ENCODE results near the gene MYOM3.

MYOM3 gene

DNA sequence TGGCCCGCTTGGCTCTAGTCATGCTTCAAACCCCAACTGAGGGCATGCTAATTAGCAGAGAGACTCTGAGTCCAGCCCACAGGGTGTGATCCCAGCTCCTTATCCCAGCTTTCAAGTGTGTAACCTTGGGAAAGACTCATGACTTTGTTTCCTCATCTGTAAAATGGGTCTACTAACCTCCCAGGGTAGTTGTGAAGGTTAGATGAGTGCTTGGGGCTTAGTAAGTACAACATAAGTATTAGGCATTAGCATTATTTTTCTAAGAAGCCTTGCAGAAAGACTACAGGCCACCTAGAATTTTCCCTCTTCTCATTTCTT, 2.8 kb downstream of the MYOM3 start:
- H3K4me3 ChIP-seq (ENCODE audit: low read depth, low read length) = no peak overlapping the region
- DNase-seq (ENCODE audit: low read depth) = no peak
- no peak for TF ChIP-seq CTCF (conservative IDR thresholded peaks at IDR 0.05; ENCODE audit: low read depth, low read length)

GRCh38 chr1:24108334-24109165, 3.4 kb downstream of the MYOM3 start:
- no peak for TF ChIP-seq CTCF (conservative IDR thresholded peaks at IDR 0.05; ENCODE audit: low read depth, low read length)
- no peak overlapping the region for H3K4me3 ChIP-seq (ENCODE audit: low read depth, low read length)
- DNase-seq (ENCODE audit: low read depth) = peak; percentile 79

GRCh38 chr1:24107462-24108138, 4.3 kb downstream of the MYOM3 start:
- H3K4me3 ChIP-seq (ENCODE audit: low read depth, low read length) = no peak overlapping the region
- no peak for TF ChIP-seq CTCF (conservative IDR thresholded peaks at IDR 0.05; ENCODE audit: low read depth, low read length)
- peak; percentile 84 for DNase-seq (ENCODE audit: low read depth)

DNA sequence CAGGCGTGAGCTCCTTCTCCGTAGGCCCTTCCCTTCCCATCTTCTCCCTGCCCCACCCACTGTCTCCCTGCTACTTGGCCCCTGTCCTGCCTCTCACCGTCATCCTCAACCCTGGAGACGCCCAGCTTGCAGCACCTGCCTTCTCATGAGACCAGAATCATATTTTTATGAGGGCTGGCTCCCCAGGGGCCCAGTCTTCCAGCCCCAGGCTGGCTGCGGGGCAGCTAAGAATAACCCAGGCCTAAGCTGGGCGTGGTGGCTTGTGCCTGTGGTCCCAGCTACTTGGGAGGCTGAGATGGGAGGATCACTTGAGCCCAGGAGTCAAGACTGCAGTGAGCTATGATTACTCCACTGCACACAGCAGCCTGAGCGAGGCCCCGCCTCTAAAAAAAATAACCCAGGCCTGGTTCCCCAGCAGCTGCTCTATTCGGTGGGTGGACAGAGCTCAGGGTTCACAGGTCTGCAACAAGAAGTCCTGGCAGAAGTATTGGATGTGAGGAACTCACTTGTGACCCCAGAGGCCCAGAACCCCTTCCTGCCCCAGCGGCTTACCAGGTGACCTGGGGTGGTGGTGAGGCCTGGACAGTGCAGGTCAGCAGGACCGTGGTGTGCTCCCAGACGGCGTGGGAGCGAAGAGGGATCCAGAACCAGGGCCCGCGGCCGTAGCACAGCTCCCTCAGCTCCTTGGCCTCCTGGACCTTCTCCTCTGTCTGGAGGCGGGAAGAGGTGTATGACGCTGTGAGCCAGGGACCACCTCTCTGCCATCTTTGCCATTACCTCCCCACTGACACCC, 6.4 kb downstream of the MYOM3 start:
- no peak overlapping the region for H3K4me3 ChIP-seq (ENCODE audit: low read depth, low read length)
- TF ChIP-seq CTCF (conservative IDR thresholded peaks at IDR 0.05; ENCODE audit: low read depth, low read length) = no peak
- DNase-seq (ENCODE audit: low read depth) = no peak

- DNase-seq (ENCODE audit: low read depth) = no peak
- no peak for TF ChIP-seq CTCF (conservative IDR thresholded peaks at IDR 0.05; ENCODE audit: low read depth, low read length)
- H3K4me3 ChIP-seq (ENCODE audit: low read depth, low read length) = no peak overlapping the region
Observed at GRCh38 chr1:24104854-24105253, 7.1 kb downstream of the MYOM3 start.

GRCh38 chr1:24103879-24104278, 8.1 kb downstream of the MYOM3 start:
- DNase-seq (ENCODE audit: low read depth) = no peak
- no peak overlapping the region for H3K4me3 ChIP-seq (ENCODE audit: low read depth, low read length)
- TF ChIP-seq CTCF (conservative IDR thresholded peaks at IDR 0.05; ENCODE audit: low read depth, low read length) = no peak
